NCI-H1105 (cell line): ENCODE measurements around the gene SLC25A48.
"Not testable (repeated sequence)": the region's sequence is repeated elsewhere in the genome, so short reads cannot be mapped to it uniquely, and the experiment has no call there.

Source experiments
- DNase-seq: peaks from one replicate; lab custom pipeline; 2025; lab: John Stamatoyannopoulos, UW

SLC25A48 gene

DNA sequence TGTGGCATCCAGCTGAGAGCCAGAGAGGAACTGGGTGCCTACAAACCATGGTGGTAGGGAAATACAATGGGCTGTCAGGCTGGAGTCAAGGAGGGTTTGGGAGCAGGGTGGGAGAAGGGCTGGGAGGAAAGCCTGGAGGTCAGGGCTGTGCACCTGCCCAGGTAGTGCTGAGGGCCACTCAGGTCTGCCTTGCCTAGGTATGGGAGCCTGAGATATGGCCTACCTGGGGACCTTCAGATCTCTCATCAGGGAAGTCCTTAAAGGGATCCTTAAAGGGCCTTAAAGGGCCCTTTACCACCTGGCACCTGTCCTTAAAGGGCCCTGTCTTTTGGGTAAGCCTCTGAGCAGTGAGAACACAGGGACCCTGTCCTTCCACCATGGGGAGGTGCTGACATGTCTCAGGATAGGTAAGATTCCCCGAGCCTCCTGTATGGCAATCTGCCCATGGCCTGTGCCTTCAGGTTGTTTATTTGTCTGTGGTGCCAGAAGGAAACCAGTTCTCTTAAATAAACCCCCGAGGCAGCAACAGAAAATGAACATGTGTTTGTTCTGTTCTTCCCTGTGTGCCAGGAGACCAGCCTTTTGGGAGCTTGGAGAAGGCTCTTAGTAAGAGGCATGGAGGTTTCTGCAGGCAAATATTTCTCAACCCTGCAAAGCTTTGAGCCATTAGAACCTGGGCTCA is 23.3 kb downstream of the SLC25A48 start:
- no peak for DNase-seq

GRCh38 chr5:135859186-135859585 is 24.7 kb downstream of the SLC25A48 start:
- not testable (repeated sequence) for DNase-seq

- no peak for DNase-seq
Observed at GRCh38 chr5:135859641-135860040, 25.2 kb downstream of the SLC25A48 start.

GRCh38 chr5:135861641-135862040 is 27.2 kb downstream of the SLC25A48 start:
- no peak for DNase-seq

DNA sequence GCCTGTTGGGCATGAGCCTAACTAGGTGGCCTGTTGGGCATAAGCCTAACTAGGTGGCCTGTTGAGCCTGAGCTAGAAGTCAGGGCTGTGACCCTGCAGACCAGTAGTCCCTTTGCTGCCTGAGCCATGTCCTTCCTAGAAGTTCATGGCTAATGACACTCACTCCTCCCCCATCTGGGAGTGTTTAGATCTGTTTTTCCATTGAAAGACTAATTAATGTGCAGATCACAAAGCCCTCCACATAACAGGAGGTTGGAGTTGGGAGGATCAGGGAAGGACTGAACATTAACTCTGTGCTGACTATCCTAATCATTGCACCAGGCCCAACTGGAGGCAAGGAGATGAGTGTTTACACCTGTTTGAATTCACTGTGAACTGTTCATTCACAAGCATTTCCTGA is 27.6 kb downstream of the SLC25A48 start:
- no peak for DNase-seq

GRCh38 chr5:135862744-135863143 is 28.3 kb downstream of the SLC25A48 start:
- DNase-seq, result no peak

- no peak for DNase-seq
Observed at GRCh38 chr5:135864503-135865435, 30.3 kb downstream of the SLC25A48 start.

DNA sequence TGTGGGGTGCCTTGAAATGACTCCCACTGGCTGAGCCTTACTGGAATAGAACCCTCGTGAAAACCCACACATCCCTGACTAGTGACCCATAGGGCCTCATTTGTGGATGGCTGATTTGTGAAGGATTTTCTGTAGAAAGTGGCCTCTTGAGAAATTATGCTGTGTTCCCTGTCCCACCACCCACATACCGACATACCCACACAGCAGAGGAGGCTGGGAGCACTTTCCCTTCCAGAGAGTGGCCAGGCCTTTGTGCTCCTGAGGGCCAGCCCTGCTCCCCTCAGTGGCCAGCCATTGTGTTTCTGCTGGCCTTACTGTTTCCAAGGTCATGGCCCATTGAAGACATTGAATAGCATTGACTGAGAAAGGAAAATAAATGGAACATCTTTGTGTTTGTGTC is 31.6 kb downstream of the SLC25A48 start:
- DNase-seq, result no peak

GRCh38 chr5:135867599-135867998 is 33.1 kb downstream of the SLC25A48 start:
- no peak for DNase-seq

GRCh38 chr5:135868681-135869080 is 34.2 kb downstream of the SLC25A48 start:
- no peak for DNase-seq

- DNase-seq, result no peak
Observed at GRCh38 chr5:135869276-135869675, 34.8 kb downstream of the SLC25A48 start.

GRCh38 chr5:135869935-135870334 is 35.5 kb downstream of the SLC25A48 start:
- DNase-seq, result no peak

- no peak for DNase-seq
Observed at GRCh38 chr5:135871268-135871915, 36.9 kb downstream of the SLC25A48 start.

GRCh38 chr5:135873831-135874230 is 39.4 kb downstream of the SLC25A48 start:
- DNase-seq, result no peak

GRCh38 chr5:135874461-135874860 is 40.0 kb downstream of the SLC25A48 start:
- DNase-seq, result no peak

- DNase-seq, result no peak
Observed at GRCh38 chr5:135875567-135875966, 41.1 kb downstream of the SLC25A48 start.

- DNase-seq, result no peak
Observed at GRCh38 chr5:135876146-135876545, 41.7 kb downstream of the SLC25A48 start.

DNA sequence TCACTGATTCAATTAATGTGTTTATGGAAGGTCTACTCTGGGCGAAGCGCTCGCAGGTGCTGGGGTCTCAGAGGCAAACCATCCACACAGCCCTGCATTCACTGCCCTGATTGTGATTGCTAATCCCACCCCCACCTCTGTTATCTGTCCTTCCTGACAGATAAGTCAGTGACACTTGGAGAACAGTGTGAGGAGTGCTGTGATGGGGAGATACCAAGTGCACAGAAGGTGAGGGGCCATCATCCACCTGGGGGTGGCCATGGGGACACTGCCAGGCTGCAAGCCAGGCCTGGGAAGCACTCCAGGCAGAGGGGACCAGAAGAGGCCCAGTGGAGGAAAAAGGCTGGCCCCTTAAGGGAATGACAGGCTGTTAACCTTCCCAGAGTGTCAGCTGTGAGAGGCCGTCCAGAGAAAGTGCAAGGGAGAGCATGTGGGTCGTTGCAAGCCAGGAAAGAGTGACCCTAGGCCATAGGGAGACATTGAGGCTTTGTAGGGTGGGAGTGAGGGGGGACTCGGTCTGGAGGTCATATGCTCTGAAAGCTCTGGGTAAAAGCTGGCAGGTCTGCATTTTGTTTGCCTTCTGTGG is 43.2 kb downstream of the SLC25A48 start:
- DNase-seq, result no peak

DNA sequence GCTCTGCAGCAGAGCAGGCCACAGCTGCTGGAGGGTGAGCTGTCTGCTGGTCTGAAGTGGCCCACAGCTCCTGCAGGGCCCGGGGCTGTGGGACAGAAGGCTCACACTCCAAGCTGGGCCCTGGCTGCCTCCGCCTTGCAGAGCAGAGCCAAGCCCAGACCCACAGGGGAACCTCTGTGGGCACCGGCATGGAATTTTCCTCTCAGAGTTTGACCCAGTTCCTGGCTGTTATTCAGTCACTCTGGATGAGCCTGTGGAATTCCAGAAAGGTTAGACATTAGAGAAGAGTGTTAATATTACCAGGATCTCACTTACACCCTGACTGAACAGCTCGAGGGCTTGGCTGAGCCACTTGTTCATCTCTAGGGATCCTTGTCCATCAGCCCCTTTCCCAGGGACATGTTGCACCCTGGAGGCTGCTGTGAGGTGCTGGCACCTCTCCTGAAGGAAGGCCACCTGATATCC is 43.7 kb downstream of the SLC25A48 start:
- no peak for DNase-seq

GRCh38 chr5:135879591-135879990 is 45.1 kb downstream of the SLC25A48 start:
- no peak for DNase-seq

GRCh38 chr5:135880278-135880677 is 45.8 kb downstream of the SLC25A48 start:
- no peak for DNase-seq

DNA sequence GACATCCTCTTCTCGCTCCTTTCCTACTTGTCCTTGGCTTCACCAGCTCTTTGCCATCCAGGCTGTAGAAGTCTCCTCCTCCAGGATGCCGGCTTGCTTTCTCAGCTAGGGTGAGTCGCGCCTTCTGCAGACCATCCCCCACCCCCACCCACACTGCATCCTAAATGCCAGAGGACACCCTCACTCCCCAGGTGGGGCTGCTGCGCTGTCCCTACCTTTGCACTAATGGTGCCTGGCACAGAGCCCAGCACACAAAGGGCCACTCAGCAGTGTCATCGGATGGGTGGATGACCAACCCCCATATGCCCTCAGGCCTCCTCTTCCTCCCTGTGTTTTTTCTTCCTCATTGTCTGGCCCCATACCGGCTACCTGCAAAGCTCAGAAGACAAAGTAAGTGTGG is 46.3 kb downstream of the SLC25A48 start:
- no peak for DNase-seq
